NCI-H1105 treated with DMSO at 0.1 percent for 48 hours (cell line): ENCODE measurements around the gene TMEM245.

Source experiments
- DNase-seq: peaks from one replicate; lab custom pipeline; 2025; lab: John Stamatoyannopoulos, UW

Gene TMEM245

GRCh38 chr9:109101202-109101595 is 18.5 kb downstream of the TMEM245 start:
- DNase-seq, result no peak

- DNase-seq, result no peak
These were observed 19.1 kb downstream of the TMEM245 start for GRCh38 chr9:109100543-109101201.

GRCh38 chr9:109098960-109099308 is 20.8 kb downstream of the TMEM245 start:
- DNase-seq, result no peak

- peak; percentile 66 for DNase-seq
These were observed 21.4 kb downstream of the TMEM245 start for GRCh38 chr9:109098171-109098959.

- no peak for DNase-seq
These were observed 22.6 kb downstream of the TMEM245 start for GRCh38 chr9:109097146-109097545.

GRCh38 chr9:109095321-109095720 is 24.4 kb downstream of the TMEM245 start:
- DNase-seq, result no peak

GRCh38 chr9:109094268-109094667 is 25.5 kb downstream of the TMEM245 start:
- no peak for DNase-seq

- DNase-seq, result no peak
These were observed 27.2 kb downstream of the TMEM245 start for GRCh38 chr9:109092587-109092986.

- no peak for DNase-seq
These were observed 27.6 kb downstream of the TMEM245 start for GRCh38 chr9:109092051-109092580.

- DNase-seq, result no peak
These were observed 31.5 kb downstream of the TMEM245 start for GRCh38 chr9:109088221-109088620.

- no peak for DNase-seq
These were observed 32.0 kb downstream of the TMEM245 start for GRCh38 chr9:109087795-109088194.

- no peak for DNase-seq
These were observed 33.5 kb downstream of the TMEM245 start for GRCh38 chr9:109086221-109086620.

- no peak for DNase-seq
These were observed 34.2 kb downstream of the TMEM245 start for GRCh38 chr9:109085510-109085909.

- DNase-seq, result no peak
These were observed 35.8 kb downstream of the TMEM245 start for GRCh38 chr9:109083813-109084405.

GRCh38 chr9:109083141-109083540 is 36.6 kb downstream of the TMEM245 start:
- no peak for DNase-seq

GRCh38 chr9:109082091-109082620 is 37.6 kb downstream of the TMEM245 start:
- DNase-seq, result no peak

- DNase-seq, result no peak
These were observed 45.4 kb downstream of the TMEM245 start for GRCh38 chr9:109074236-109074889.

GRCh38 chr9:109072821-109073435 is 46.8 kb downstream of the TMEM245 start:
- DNase-seq, result no peak

- DNase-seq, result no peak
These were observed 47.5 kb downstream of the TMEM245 start for GRCh38 chr9:109072133-109072692.

- no peak for DNase-seq
These were observed 51.0 kb downstream of the TMEM245 start for GRCh38 chr9:109068764-109069163.

- no peak for DNase-seq
These were observed 54.6 kb downstream of the TMEM245 start for GRCh38 chr9:109064963-109065702.
